SIG-M5 treated with dmso at 0.1 percent for 504 hours (cell line): ENCODE results near the gene ADAMTSL3.

Source experiments
- DNase-seq: peaks from one replicate; lab custom pipeline; 2025; ENCODE audit not compliant: unreplicated experiment; lab: John Stamatoyannopoulos, UW

ADAMTSL3 gene

GRCh38 chr15:83813682-83814081, 159.8 kb downstream of the ADAMTSL3 start:
- DNase-seq, result no peak

DNA sequence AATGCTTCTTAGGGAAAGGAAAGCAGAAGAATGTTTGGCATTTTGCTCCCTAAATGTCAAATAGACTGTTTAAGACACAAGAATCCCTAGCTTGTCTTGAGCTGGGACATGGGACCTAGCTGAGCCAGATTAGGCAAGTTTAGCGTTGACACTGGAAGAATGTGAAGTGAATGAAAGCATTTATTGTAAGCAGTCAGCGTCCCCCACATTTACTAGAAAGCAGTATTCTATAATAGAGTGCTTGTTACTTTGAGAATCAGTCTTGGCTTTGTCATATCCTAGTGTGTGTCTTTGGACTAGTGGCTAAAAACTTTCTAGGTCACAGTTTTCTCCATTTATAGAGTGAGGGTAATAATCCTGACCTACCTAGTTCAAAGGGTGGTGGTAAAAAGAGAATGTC, 161.6 kb downstream of the ADAMTSL3 start:
- no peak for DNase-seq

DNA sequence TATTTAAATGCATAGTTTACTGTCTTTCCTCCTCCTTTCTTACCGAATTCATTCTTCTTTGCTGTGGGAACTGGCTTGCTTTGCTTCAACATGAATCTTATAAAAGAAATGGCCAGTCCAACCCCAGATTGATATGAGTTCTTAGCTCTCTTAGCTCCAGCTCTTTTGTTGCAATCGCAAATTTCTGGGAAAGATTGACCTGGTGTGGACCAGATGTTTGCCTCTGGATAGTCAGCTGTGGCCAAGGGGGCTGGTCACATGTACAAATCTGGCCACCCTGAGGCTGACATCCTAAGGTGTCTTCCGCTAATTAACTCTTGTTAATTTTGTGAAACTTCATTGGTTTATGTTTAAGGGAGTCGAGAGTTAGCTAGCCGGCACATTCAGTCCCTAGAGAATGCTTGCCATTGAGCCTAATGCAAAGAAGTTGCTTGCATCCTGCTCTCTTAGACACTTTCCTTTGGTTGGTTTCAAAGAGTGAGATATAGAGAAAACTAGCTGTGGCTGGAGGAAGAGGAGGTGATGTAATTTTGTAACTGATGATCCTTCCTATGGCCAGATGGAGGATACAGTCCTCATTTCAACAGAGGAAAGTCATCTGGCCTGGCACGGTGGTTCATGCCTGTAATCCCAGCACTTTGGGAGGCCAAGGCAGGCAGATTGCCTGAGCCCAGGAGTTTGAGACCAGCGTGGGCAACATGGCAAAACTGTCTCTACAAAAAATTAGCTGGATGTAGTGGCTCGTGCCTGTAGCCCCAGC, 162.4 kb downstream of the ADAMTSL3 start:
- DNase-seq, result no peak

DNA sequence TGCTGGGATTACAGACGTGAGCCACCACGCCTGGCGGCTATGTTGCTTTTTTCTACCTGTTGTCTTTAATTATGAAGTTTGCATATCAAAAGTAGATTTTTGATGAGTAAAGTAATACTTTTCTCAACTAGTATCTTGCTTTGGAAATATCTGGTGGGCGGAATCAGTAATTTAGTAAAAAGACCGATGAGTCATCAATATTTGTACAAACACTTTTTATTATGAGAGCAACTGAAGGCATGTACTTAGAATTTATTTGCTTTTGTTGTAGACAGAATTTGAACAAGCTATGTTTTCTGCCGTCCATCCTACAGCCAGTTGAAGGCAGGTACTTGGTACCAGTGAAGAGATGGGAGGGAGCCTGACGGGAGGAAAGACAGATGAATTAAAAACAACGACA, 164.7 kb downstream of the ADAMTSL3 start:
- DNase-seq, result no peak

GRCh38 chr15:83830381-83830780, 176.5 kb downstream of the ADAMTSL3 start:
- DNase-seq, result no peak

- no peak for DNase-seq
Observed at GRCh38 chr15:83833569-83833968, 179.6 kb downstream of the ADAMTSL3 start.

DNA sequence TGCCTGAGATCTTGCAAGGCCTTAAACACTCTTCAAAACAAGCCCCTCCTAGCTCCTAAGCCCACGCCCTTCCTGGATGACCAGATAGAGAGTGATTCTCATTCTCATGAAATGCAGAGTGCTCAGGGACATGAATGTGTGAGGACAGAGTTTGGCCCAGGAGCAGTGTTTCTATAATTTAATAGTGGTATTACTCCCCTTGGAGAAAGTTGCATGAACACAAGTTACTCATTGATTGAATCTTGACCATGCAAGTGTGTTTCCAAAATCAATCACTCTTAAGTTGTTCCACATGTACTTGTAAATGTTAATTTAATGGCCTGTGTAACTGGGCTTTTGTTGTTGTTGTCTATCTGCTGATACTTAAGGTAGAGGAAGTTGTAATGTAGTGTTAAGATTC, 181.6 kb downstream of the ADAMTSL3 start:
- DNase-seq, result no peak

- DNase-seq, result peak; percentile 6
Observed at GRCh38 chr15:83837945-83838571, 184.1 kb downstream of the ADAMTSL3 start.

DNA sequence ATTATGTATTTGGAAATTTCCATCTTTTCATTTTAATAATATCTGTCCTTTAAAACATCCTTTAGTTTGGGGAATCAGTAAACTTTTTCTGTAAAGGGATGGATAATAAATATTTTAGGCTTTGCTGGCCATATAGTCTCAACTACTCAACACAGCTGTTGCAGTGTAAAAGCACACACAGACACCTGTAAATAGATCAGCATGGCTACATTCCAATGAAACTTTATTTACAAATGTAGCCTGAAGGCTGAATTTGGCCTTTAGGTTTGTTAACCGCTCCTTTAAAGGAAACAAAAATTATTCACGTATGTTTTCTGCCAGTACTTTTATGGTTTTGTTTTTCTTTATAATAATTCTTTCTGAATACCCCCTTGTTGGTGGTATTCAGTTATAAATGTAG, 184.8 kb downstream of the ADAMTSL3 start:
- no peak for DNase-seq

DNA sequence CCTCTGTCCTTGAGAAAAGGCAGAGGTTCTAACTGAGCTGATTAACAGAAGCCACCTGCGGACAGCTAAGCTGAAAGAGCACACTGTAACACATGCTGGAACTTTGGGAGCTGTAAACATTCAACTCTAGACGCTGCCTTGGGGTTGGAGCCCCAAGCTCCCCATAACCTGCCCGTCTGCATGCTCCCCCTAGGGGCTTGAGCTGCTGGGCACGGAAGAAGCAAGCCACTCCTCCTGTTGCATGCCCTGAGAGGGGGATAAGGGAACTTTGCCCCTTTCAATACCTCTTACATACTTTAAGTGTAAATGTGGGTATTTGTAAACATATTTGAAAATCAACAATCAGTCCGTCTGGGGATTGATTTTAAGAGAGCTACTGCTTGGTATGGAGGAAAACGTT, 188.4 kb downstream of the ADAMTSL3 start:
- DNase-seq, result no peak

DNA sequence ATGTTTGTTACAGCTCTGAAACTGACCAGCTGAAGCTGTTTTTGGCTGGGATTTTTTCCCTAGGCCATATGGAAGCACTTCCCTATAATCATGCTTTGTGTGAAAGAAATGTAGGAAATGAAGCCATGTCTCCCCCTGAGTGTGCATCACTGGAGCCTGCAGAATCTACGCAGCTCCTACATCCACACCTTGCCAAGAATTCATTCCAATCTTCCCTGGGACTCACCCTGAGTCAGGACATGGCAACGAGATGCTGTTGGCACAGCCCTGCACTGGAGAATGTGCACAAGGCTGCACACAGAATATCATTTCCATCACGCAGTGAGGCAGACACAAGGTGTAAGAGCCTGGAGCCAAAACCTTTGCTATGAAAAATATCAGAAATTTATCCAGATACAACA, 189.5 kb downstream of the ADAMTSL3 start:
- no peak for DNase-seq

- no peak for DNase-seq
Observed at GRCh38 chr15:83844742-83845141, 190.8 kb downstream of the ADAMTSL3 start.

DNA sequence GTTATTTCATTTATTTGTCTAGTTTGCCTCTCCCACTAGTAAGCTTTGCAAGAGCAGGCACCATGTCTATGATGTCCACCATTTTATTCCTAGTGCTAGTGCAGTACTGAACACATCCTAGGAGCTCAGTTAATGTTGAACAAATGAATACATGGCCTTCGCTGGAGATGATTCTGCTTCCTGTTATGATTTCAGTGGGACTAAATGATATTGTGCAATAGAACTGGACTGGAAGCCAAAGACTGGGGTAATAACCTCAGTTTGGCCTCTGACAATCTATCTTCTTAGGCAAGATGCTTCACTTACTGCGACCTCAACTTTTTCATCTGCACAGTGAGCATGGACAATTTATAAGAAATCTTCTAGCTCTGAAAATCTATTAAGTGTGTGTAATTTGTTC, 191.3 kb downstream of the ADAMTSL3 start:
- no peak for DNase-seq

DNA sequence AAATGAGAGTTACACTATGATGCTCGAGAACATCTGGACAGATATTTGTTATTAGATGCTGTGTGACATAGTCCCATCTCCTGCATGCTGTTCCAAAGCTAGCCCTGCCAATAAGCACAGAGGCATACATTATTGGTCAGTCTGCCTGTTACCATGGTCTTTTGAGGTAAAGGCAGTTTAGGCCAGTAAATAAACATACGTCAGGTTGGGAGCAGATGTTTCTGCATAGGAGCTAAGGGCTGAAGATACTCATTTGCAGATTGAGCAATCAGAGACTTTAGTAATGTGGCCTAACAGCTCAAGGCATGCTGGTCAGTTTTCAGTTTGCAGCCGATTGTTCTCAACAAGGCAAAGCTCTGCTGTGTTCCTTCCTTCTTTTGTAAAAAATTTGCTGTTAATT, 192.9 kb downstream of the ADAMTSL3 start:
- DNase-seq, result no peak

- DNase-seq, result no peak
Observed at GRCh38 chr15:83848315-83849050, 194.6 kb downstream of the ADAMTSL3 start.

DNA sequence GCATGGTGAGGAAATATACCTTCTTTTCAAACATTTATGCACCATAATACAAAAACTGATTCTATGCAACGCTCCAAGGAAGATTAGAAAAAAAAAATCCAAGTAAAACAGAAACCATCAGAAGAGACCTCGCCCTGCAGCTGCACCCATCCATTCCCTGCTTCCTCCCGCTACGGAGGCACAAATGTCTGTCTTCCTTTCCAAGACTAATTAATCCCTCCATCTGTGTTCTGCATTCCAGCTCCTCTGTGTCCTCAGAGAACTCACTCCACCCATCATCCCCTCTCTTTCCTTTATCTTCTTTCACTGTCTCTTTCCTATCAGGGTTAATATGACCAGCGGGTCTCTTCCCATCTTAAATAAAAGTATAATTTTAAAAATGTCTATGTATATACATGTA, 196.1 kb downstream of the ADAMTSL3 start:
- no peak for DNase-seq

- DNase-seq, result no peak
Observed at GRCh38 chr15:83850501-83851245, 196.8 kb downstream of the ADAMTSL3 start.

GRCh38 chr15:83853232-83853631, 199.3 kb downstream of the ADAMTSL3 start:
- DNase-seq, result no peak

DNA sequence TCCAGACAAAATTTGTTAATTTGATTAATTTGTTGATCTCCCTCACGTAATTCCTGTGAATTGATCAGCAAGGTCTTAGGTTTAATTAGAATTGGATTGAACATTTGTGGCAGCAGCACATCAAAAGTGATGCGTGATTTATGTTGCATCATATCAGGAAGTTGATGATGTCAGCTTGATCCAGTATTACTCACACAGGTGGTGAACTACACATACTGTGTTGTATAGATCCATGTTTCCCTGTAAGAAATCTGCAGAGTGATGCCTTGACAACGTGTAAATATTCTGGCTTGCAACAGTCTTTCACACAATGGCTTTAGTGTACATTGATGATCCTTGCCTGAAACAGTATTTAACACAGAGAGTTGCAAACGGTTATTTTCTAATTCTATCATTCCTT, 200.4 kb downstream of the ADAMTSL3 start:
- DNase-seq, result no peak

GRCh38 chr15:83854950-83855707, 201.2 kb downstream of the ADAMTSL3 start:
- DNase-seq, result no peak

DNA sequence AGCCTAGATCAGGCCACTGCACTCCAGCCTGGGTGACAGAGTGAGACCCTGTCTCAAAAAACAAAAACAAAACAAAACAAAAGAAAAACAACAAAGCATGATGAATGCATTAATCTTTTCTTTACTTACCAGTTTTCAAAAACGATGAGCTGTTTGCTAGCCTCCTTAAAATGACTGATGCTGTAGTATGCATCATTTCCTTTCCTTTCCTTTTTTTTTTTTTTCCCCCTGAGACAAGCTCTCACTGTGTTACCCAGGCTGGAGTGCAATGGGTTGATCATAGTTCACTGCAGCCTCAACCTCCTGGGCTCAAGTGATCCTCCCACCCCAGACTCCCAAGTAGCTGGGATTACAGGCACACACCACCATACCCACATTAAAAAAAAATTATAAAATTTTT, 202.0 kb downstream of the ADAMTSL3 start:
- no peak for DNase-seq
